ENCODE results near the gene AKR1C8.
"Not testable (repeated sequence)": the region's sequence is repeated elsewhere in the genome, so short reads cannot be mapped to it uniquely, and the experiment has no call there.

Gene AKR1C8

DNA sequence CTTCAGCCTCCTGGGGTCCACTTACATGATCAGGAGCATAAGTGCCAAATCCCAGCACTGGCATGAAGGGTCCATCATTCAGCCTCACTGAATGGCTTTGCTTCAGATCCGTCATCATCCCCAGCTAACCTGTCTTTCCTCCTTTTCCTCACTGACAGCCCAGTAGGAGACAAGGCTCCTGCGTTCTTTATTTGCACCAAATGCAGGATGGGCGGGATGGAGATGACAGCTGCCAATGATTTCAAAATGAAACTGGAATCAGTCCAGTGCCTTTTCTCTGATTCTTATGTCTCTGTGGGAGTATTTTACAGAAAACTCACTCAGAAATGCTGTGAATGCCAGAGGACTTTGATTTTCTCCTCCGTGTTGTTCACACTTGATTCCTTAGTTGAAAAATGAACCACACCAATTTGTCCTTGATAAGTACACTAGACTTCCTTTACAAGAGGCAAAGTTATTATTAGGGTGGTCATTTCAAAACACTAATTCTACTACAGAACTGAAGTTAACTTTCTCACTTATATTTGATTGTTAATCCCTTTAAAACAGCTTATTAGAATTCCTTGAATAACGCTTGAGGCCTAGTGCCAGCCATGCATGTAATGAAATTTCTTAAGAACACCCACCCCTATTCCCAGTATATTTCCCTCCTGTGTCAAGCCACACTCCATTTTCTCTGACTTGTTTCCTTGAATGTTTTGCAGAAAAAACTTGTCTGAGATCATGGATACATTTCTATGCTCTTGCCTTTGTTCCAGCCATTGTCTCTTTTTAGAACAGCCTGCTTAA is at the start of gene AKR1C8:
AKR1C8 (minus strand) TSS at position 164 of the 789 bp plus-strand sequence; CDS start at position 118, 46 bp downstream.
- DNase-seq (ENCODE audit: low read depth) = no peak

DNA sequence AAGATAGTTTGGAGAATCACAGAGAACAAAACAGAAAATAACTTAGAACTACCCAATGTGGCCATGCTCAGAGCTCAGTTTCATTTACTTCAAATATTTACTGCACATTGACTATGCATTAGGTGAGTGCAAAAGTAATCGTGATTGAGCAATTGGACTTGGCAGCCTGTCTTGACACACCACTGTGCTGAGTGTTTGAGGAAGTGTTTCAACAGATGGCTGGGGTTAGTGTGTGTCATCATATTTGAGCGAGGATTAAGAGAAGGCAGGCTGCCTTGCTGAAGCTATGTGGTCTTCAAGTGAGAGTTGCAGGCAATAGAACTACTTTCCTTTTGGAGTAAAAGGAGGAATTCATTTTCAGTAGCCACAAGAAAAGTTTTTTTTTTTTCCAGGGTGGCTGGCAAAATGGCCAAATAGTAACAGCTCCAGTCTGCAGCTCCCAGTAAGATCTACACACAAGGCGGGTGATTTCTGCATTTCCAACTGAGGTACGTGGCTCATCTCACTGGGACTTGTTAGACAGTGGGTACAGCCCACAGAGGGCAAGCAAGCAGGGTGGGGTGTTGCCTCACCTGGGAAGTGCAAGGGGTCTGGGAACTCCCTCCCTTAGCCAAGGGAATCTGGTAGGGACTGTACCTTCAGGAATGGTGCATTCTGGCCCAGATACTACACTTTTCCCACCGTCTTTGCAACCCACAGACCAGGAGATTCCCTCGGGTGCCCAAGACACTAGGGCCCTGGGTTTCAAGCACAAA is 49.3 kb upstream of the AKR1C8 start:
- DNase-seq (ENCODE audit: low read depth) = peak; percentile 20

- DNase-seq (ENCODE audit: low read depth) = no peak
These were observed 48.4 kb upstream of the AKR1C8 start for GRCh38 chr10:5233324-5233723.

DNA sequence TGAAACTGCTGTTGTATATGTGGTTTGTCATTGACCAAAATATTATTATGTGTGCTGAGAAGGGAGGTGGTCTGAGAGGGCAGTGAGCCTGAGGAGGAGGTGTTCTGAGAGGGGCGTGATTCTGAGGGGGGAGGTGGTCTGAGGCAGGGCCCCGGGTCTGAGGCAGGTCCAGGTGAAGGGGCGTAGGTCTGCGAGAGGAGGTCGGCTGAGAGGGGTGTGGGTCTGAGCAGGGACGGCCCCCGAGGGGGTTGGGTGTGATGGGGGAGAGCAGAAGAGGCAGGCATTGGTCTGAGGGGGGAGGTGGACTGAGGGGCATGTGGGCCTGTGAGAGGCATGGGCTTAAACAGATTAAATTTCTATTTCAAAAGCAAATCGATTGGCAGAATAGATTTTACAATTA is 44.1 kb upstream of the AKR1C8 start:
- no peak for DNase-seq (ENCODE audit: low read depth)

GRCh38 chr10:5222942-5223341 is 38.0 kb upstream of the AKR1C8 start:
- DNase-seq (ENCODE audit: low read depth) = not testable (repeated sequence)

DNA sequence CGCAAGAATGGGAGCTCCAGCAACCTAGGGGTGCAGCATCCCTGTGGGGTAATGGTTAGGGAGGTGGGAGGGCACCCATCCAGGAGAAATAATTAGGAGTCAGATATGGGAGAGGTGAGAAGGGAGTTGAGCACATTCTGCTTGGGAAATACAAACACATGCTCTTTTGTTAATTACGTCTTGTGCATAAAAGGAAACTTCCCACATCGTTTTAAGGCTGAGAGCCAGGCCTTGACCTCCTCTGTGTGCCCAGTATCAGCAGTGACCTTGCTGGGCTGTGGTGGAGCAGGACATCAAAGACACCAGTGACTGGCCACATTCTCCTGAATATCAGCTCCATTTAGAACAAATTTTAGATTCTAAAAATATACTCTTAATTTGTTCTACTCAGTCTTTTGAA is 34.3 kb upstream of the AKR1C8 start:
- no peak for DNase-seq (ENCODE audit: low read depth)

DNA sequence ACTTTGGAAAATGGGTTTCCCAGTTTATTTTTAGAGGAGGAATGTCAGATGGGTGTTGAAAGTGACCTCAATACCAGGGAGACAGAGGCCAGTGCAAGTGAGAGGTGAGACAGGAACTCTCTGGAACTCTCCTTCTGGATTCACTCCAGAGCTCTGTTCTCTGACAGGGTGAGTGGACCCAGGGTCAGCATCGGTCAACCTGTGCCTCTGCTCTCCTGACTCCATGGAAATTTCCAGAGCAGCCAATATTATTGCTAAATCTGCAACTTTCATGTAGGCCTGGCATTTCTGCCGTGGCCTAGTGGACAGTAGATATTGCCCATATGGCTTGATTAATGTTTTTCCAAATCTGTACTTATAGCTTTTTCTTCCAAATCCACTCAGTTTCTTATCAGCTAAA is 31.9 kb upstream of the AKR1C8 start:
- no peak for DNase-seq (ENCODE audit: low read depth)

DNA sequence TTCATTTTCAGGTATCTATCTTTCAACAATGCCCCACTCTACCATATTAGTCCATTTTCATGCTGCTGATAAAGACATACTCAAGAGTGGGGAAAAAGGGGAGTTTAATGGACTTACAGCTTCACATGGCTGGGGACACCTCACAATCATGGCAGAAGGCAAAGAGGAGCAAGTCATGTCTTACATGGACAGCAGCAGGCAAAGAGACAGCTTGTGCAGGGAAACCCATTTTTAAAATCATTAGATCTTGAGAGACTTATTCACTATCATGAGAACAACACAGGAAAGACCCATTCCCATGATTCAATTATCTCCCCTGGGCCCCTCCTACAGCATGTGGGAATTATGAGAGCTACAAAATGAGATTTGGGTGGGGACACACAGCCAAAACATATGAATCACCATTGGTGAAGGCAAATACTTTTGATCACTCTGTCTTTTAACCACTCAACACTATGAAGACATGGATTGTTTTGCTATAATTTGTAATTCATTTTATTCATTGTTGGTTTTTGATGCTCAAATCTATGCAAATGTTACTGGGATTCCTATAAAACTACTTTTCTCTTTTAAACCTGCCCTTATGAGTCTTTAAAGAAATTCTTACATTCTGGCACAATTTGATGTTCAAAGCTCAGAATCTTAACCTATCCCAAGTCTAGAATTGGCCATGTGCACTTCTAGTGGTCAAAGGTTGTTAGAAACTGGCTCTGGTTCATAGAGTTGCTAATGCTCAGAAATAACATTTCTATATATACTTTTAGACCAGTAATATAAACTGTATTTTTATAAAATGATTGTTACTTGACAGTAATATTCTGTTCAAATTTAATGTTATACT is 27.0 kb upstream of the AKR1C8 start:
- DNase-seq (ENCODE audit: low read depth) = no peak

DNA sequence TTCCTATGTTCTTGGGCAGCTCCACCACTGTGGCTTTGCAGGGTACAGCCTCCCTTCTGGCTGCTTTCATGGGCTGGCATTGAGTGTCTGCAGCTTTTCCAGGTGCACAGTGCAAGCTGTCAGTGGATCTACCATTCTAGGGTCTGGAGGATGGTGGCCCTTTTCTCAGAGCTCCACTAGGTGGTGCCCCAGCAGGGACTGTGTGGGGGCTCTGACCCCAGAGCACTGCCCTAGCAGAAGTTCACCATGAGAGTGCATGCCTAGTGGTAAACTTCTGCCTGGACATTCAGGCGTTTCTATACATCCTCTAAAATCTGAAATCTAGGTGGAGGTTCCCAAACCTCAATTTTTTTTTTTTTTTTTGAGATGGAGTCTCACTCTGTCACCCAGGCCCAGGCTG is 25.3 kb upstream of the AKR1C8 start:
- peak; percentile 10 for DNase-seq (ENCODE audit: low read depth)

DNA sequence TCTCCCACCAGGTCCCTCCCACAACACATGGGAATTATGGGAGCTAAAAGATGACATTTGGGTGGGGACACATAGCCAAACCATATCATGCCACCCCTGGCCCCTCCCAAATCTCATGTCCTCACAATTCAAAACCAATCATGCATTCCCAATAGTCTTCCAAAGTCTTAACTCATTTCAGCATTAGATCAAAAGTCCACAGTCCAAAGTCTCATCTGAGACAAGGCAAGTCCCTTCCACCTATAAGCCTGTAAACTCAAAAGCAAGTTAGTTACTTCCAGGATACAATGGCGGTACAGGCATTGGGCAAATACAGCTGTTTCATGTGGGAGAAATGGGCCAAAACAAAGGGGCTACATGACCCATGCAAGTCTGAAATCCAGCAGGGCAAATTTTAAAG is 24.8 kb upstream of the AKR1C8 start:
- not testable (repeated sequence) for DNase-seq (ENCODE audit: low read depth)

DNA sequence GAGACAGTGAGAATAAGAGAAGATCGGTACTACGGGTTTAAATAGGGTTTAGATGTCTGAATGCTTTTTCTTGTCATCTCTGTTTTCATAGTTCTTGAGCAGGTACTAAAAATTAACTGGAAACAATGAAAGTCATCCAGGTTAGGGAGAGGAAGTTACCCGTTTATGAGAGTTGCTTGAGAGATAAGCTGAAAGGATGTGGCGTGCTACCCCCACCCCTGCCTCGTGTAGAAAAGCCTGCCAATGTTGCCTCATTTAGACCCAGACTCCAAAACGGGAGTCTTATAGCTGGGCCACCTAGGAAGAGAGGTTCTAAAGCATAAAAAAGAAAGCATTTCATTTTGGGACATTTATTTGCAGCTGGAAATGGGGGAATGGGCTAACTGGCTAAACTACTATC is 21.8 kb upstream of the AKR1C8 start:
- DNase-seq (ENCODE audit: low read depth) = no peak

- no peak for DNase-seq (ENCODE audit: low read depth)
These were observed 14.4 kb upstream of the AKR1C8 start for GRCh38 chr10:5199398-5199797.

DNA sequence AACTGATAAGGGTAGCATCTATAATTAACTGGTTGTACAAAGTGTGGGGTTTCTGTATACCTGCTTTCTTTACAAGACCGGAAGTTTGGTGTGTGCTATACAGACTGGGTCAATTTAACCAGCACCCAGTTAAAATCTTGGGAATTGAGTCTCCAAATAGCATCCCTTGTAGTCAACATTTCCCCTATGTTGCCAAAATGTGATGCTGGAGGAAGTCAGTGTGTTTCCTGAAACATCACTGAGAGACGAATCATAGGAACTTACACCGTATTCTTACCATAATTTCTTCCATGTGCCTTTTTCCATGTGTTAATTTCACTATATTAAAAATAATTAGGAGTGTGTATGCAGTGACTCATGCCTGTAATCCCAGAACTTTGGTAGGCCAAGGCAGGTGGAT is 13.4 kb upstream of the AKR1C8 start:
- DNase-seq (ENCODE audit: low read depth) = peak; percentile 19

- no peak for DNase-seq (ENCODE audit: low read depth)
These were observed 11.8 kb upstream of the AKR1C8 start, which contains the start of gene AKR1C4 for GRCh38 chr10:5196702-5197113. Gene AKR1C4, plus strand, starts transcription at chr10:5196837. Its CDS starts 31 bp downstream, at chr10:5196868.

- DNase-seq (ENCODE audit: low read depth) = no peak
These were observed 10.9 kb upstream of the AKR1C8 start for GRCh38 chr10:5195727-5196374.

GRCh38 chr10:5194431-5194830 is 9.5 kb upstream of the AKR1C8 start:
- DNase-seq (ENCODE audit: low read depth) = no peak

DNA sequence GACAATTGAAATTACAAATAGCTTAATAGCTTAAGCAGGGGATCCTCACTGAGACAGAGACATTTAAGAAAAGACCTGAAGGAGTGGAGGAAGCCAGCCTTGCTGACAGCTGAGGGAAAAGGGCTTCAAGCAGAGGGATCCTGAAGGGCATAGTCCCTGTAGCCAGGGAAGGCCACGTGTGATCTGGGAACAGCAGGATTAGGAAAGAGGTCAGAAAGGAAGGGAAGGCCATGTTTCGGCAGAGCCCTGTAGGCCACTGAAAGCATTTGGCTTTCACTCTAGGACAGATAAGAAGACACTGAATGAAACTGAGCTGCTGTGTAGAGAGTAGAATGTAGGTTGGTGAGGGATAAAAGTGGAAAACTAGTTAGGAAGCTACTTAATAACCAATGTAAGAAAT is 3.4 kb upstream of the AKR1C8 start:
- no peak for DNase-seq (ENCODE audit: low read depth)

GRCh38 chr10:5187867-5188266 is 2.9 kb upstream of the AKR1C8 start:
- DNase-seq (ENCODE audit: low read depth) = no peak

DNA sequence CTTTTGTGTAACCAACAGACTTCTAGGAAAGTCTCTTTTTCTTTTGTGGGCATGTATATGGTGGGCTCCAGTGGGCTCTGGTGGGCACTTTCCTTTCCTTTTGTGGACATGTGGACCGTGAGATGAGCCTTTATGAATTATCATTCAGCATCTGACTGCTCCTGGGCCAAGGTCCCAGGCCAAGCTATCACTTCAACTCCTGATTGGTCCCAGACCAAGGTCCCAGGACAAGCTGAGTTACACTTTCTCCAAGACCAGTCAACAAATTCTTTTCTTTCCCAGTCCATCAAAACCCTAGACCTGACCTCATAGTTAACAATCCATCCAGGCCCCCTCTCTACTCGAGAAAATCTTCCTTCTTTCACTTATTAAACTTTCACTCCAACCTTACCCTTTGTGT is 1.0 kb downstream of the AKR1C8 start:
- DNase-seq (ENCODE audit: low read depth) = no peak

DNA sequence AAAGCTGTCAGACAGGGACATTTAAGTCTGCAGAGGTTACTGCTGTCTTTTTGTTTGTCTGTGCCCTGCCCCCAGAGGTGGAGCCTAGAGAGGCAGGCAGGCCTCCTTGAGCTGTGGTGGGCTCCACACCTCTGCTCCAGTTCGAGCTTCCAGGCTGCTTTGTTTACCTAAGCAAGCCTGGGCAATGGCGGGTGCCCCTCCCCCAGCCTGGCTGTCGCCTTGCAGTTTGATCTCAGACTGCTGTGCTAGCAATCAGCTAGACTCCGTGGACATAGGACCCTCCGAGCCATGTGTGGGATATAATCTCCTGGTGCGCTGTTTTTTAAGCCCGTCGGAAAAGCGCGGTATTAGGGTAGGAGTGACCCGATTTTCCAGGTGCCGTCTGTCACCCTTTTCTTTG is 4.4 kb downstream of the AKR1C8 start:
- not testable (repeated sequence) for DNase-seq (ENCODE audit: low read depth)

GRCh38 chr10:5175581-5175980 is 9.4 kb downstream of the AKR1C8 start:
- DNase-seq (ENCODE audit: low read depth) = not testable (repeated sequence)

GRCh38 chr10:5168897-5169420 is 16.0 kb downstream of the AKR1C8 start:
- no peak for DNase-seq (ENCODE audit: low read depth)

Measured in EH (cell line).